Measurements from ENCODE around the gene FXYD5. TPM values are rescaled to one million over a fixed set of nuclear protein-coding genes. Genes with fewer than 3 reads are reported as not detected.

Gene FXYD5
- total and polyA plus RNA-seq, 9 of the 15 experiments (the other 6 are each of a cell fraction or from before 2014, with no cell fraction given): 104 to 537 (median 174) TPM

- 0 out of 2 replicates have a peak, but pooled peaks have one; percentile 51 for TF ChIP-seq ZBTB49 (CRISPR knock-in tag; IDR thresholded peaks at IDR 0.05; ENCODE audit: borderline replicate concordance)
- TF ChIP-seq GABPA (tag; conservative IDR thresholded peaks at IDR 0.05; ENCODE audit: low read depth): no peak
- TF ChIP-seq TRIM24 (IDR thresholded peaks at IDR 0.05): no peak
- TF ChIP-seq KLF16 (IDR thresholded peaks at IDR 0.05): peak; percentile 25; the same call in 1 of the 2 replicates
- TF ChIP-seq ZNF639 (CRISPR knock-in tag; conservative IDR thresholded peaks at IDR 0.05 in 1 of 2, IDR thresholded peaks at IDR 0.05 in 1 of 2): no peak
- TF ChIP-seq CBFB (CRISPR knock-in tag; IDR thresholded peaks at IDR 0.05): no peak
- no peak for TF ChIP-seq MAX (CRISPR knock-in tag; IDR thresholded peaks at IDR 0.05)
- no peak for TF ChIP-seq ETV1 (tag; conservative IDR thresholded peaks at IDR 0.05; ENCODE audit: low read depth)
- no peak for TF ChIP-seq SRSF3 (IDR thresholded peaks at IDR 0.05; ENCODE audit: insufficient read depth, low read length)
- TF ChIP-seq FOXO4 (CRISPR knock-in tag; IDR thresholded peaks at IDR 0.05): no peak
- no peak for TF ChIP-seq CHD2 (IDR thresholded peaks at IDR 0.05; ENCODE audit: low read depth, low read length)
- no peak for TF ChIP-seq ZNF316 (IDR thresholded peaks at IDR 0.05)
- no peak for TF ChIP-seq CREB5 (CRISPR knock-in tag; IDR thresholded peaks at IDR 0.05)
- no peak for TF ChIP-seq ZNF785 (CRISPR knock-in tag; IDR thresholded peaks at IDR 0.05)
- TF ChIP-seq CBFA2T2 (conservative IDR thresholded peaks at IDR 0.05): no peak
- TF ChIP-seq ZNF830 (CRISPR knock-in tag; IDR thresholded peaks at IDR 0.05): no peak
- no peak for TF ChIP-seq HMGN3 (IDR thresholded peaks at IDR 0.05; ENCODE audit: borderline replicate concordance, extremely low read depth, insufficient read length, low read depth, low read length)
- TF ChIP-seq ZNF146 (CRISPR knock-in tag; IDR thresholded peaks at IDR 0.05; ENCODE audit: unreplicated experiment): no peak
- 0 out of 2 replicates have a peak, but pooled peaks have one; percentile 13 for TF ChIP-seq CEBPB (tag; IDR thresholded peaks at IDR 0.05)
- no peak for TF ChIP-seq TEAD2 (tag; IDR thresholded peaks at IDR 0.05)
- TF ChIP-seq CBX1 (IDR thresholded peaks at IDR 0.05; ENCODE audit: low read depth): no peak
- no peak for TF ChIP-seq FOXK1 (CRISPR knock-in tag; IDR thresholded peaks at IDR 0.05; ENCODE audit: borderline replicate concordance)
Observed at GRCh38 chr19:35135389-35135909, 19.1 kb upstream of the FXYD5 start (continued).
